ENCODE results near the gene PSPC1. TPM values are rescaled to one million over a fixed set of nuclear protein-coding genes. Genes with fewer than 3 reads are reported as not detected.

Gene PSPC1
- polyA plus RNA-seq, 1 experiment, result 27.9 TPM

GRCh38 chr13:19670147-19670546, 112.6 kb downstream of the PSPC1 start:
- H3K36me3 ChIP-seq (ENCODE audit: control insufficient read depth, insufficient read depth, low read length), result peaks cover 24% of the 10 kb centered on the region
- no peaks in the 10 kb centered on the region for H3K27me3 ChIP-seq (ENCODE audit: control insufficient read depth, insufficient read depth, low read length)
- no peak overlapping the region for H3K4me3 ChIP-seq (ENCODE audit: low read depth, low read length)
- ChIA-PET CTCF (interaction anchor here (0.6 kb wide), 1 partner anchor 1848 kb away, joined by 3 read pairs; no protein-coding TSS in a partner anchor), POLR2A (no interaction called here)
- TF ChIP-seq, protein P1, sequence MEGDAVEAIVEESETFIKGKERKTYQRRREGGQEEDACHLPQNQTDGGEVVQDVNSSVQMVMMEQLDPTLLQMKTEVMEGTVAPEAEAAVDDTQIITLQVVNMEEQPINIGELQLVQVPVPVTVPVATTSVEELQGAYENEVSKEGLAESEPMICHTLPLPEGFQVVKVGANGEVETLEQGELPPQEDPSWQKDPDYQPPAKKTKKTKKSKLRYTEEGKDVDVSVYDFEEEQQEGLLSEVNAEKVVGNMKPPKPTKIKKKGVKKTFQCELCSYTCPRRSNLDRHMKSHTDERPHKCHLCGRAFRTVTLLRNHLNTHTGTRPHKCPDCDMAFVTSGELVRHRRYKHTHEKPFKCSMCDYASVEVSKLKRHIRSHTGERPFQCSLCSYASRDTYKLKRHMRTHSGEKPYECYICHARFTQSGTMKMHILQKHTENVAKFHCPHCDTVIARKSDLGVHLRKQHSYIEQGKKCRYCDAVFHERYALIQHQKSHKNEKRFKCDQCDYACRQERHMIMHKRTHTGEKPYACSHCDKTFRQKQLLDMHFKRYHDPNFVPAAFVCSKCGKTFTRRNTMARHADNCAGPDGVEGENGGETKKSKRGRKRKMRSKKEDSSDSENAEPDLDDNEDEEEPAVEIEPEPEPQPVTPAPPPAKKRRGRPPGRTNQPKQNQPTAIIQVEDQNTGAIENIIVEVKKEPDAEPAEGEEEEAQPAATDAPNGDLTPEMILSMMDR (IDR thresholded peaks at IDR 0.05; ENCODE audit: insufficient read depth, low read depth, low read length), result no peak
- no peak for DNase-seq (ENCODE audit: low read depth)

DNA sequence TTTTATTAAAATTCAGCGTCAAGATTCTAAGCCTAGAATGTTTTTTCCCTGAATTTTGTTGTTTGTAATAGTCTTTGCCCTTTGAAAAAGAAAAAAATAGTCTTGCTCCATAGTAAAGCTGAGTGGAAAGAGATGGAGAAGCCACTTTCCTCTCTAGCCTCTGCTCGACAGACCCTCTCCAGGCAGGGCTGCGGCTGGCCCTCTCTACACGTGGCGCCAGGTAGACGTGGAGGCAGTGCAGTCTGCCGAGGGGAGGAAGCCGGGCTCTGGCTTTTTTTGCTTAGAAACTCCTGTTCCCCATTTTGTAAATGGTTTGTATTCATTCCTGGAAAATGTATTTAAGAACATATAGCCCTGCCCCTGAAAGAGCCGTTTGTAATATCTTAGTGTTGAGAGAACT, 114.0 kb downstream of the PSPC1 start:
- no peak for DNase-seq (ENCODE audit: low read depth)
- TF ChIP-seq, protein P1 (IDR thresholded peaks at IDR 0.05; ENCODE audit: insufficient read depth, low read depth, low read length), result no peak
- ChIA-PET POLR2A (no interaction called here), CTCF (no interaction called here)
- H3K27me3 ChIP-seq (ENCODE audit: control insufficient read depth, insufficient read depth, low read length), result no peaks in the 10 kb centered on the region
- H3K36me3 ChIP-seq (ENCODE audit: control insufficient read depth, insufficient read depth, low read length), result peaks cover 30% of the 10 kb centered on the region
- H3K4me3 ChIP-seq (ENCODE audit: low read depth, low read length), result no peak overlapping the region

- Histone ChIP-seq H3K27me3 (ENCODE audit: control insufficient read depth, insufficient read depth, low read length) (no peaks in the 10 kb centered on the region), H3K36me3 (ENCODE audit: control insufficient read depth, insufficient read depth, low read length) (peaks cover 35% of the 10 kb centered on the region), H3K4me3 (ENCODE audit: low read depth, low read length) (no peak overlapping the region)
- no peak for DNase-seq (ENCODE audit: low read depth)
- CTCF ChIA-PET, result no interaction called here
- TF ChIP-seq, protein P1 (IDR thresholded peaks at IDR 0.05; ENCODE audit: insufficient read depth, low read depth, low read length), result no peak
- POLR2A ChIA-PET, result no interaction called here
Observed at GRCh38 chr13:19665427-19665859, 117.3 kb downstream of the PSPC1 start.

DNA sequence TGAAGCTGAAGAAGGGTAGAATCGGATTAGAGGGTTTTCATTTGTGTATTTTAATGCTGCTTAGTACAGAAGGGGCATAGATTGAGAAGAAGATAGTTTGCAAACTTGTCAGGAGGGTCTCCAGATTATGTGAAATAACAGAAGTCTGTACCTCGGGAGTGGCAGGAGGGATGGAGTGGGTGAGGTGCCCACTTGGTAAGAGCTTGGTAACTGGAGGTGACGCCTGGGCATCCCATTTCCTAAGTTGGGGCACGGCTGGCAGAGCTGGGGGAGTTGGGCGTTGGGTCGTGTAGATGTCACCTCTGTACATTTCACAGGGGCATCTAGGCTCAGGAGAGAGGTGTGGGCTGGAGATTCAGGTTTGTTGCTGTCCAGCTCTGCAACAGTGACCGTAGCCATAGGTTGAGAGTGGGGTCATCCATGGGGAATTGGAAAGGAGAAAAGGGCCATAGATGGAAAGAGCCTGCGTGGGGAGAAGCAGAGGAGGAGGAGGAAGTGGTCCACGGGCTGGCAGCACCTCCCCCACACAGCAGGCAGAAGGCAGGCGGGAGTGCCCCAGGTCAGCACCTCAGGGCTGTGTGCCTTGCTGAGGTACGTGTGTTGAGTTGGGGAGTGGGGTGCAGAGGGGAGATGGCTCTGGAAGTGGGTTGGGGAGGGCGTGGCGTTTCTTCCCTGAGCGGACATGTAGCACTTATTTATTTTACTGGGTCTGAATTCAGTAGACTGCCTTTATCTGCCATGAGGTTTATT, 118.1 kb downstream of the PSPC1 start:
- DNase-seq (ENCODE audit: low read depth), result no peak
- POLR2A ChIA-PET, result no interaction called here
- H3K4me3 ChIP-seq (ENCODE audit: low read depth, low read length), result no peak overlapping the region
- H3K36me3 ChIP-seq (ENCODE audit: control insufficient read depth, insufficient read depth, low read length), result peaks cover 32% of the 10 kb centered on the region
- H3K27me3 ChIP-seq (ENCODE audit: control insufficient read depth, insufficient read depth, low read length), result no peaks in the 10 kb centered on the region
- TF ChIP-seq, protein P1 (IDR thresholded peaks at IDR 0.05; ENCODE audit: insufficient read depth, low read depth, low read length), result no peak
- CTCF ChIA-PET, result interaction anchor here (0.7 kb wide), 1 partner anchor 123 kb away, joined by 3 read pairs; no protein-coding TSS in a partner anchor

DNA sequence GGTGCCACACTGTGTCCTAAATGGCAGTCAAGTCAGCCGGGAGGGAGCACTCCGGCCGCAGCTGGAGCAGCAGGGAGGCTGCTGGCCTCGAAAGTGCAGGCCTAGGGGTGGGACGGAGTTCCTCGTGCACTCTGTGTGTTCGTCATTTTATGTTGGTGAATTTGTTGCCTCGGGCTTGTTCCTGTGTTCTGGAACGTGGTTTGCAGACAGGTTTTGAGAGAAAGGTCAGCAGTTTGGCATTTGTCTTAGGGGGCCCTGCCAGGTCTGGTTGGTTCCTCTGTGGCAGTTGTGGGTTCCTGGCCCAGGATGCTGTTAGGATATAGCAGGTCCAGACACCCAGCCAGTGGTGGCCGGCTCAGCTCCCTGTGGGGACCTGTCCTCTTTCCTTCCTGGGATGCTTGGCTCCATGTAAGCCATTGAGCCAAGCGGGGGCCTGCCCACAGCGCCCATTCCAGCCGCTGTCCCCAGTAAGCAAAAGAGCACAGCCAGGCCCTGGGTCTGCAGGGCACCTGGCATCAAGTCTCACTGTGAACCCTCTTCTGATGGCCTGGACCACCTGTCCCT, 119.2 kb downstream of the PSPC1 start:
- TF ChIP-seq, protein P1 (IDR thresholded peaks at IDR 0.05; ENCODE audit: insufficient read depth, low read depth, low read length), result no peak
- ChIA-PET POLR2A (no interaction called here), CTCF (no interaction called here)
- no peaks in the 10 kb centered on the region for H3K27me3 ChIP-seq (ENCODE audit: control insufficient read depth, insufficient read depth, low read length)
- no peak for DNase-seq (ENCODE audit: low read depth)
- no peak overlapping the region for H3K4me3 ChIP-seq (ENCODE audit: low read depth, low read length)
- peaks cover 31% of the 10 kb centered on the region for H3K36me3 ChIP-seq (ENCODE audit: control insufficient read depth, insufficient read depth, low read length)

Data from BJ (cell line).